SH-SY5Y (cell line): ENCODE measurements around the gene COX8A.

ENCODE experiments used
- GATA2 ChIP-seq: IDR thresholded peaks from 2 replicates; pipeline ENCODE4 v1.6.1; 2011; ENCODE audit warnings: mild to moderate bottlenecking, low read depth, low read length
- GATA3 ChIP-seq: IDR thresholded peaks from 2 replicates; pipeline ENCODE4 v1.6.1; 2011; ENCODE audit warnings: low read depth, mild to moderate bottlenecking, low read length, moderate library complexity

DNA sequence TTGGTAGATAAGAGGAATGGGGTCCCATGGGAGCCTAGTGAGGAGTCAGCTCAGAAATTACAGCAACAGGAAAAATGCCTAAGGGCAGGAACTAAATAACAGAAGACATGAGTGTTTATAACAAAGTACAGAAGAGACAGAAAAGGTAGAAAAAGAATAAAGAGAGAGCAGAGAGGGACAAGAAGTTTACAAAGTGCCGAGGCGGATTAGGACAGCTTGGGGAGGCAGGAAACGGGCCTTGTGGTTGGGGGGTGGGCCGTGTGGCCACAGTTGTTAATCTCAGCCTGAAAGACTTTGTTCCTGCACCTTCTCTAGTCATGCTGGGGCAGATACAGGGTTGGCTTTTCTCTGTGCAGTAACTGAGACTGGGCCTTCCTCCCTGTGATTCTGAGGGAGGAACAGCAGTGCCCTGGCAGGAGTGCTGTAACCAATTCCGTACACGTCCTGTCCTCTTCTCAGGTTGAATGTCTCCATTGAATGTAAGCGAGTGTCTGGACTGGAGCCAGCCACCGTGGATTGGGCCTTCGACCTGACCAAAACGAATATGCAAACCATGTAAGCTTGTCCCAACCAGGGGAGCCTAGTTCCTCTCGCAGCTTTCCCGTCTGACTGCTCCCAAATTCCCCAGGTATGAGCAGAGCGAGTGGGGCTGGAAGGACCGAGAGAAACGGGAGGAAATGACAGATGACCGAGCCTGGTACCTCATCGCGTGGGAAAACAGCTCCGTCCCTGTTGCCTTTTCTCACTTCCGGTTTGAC lies 22.5 kb upstream of the COX8A start:
- TF ChIP-seq GATA2 (no peak), GATA3 (no peak)
